Pancreas (tissue), 10 donors: ENCODE results near the gene UCKL1. TPM values are rescaled to one million over a fixed set of nuclear protein-coding genes. Genes with fewer than 3 reads are reported as not detected.

Experiments used
- ATAC-seq, 4 donors: fragments of 200-7000 bp; cut with Tn5 transposase; one replicate each; pipeline versions ENCODE4 v1.8.0 to v1.9.1; 2020; ENCODE audit warnings: mild to moderate bottlenecking in 4 of 4, moderate library complexity in 4 of 4
- DNase-seq, 6 donors: peaks; one replicate each; pipeline ENCODE4 v3.0.0-alpha.2; 2020
- FAIRE-seq: peaks from 2 replicates; lab custom pipeline; 2012; peaks lifted over from hg19 to GRCh38; lab: Jason Lieb, UNC
- H3K27ac ChIP-seq, 4 donors: fragments of 200-600 bp; sonication (generic); 1 replicate in 3 of 4; 2 replicates in 1 of 4; pipeline versions ENCODE4 v1.5.0 to v1.8.0; 2020
- H3K27me3 ChIP-seq, 4 donors: fragments of 200-600 bp; one replicate each; pipeline ENCODE4 v1.8.0; 2021
- H3K36me3 ChIP-seq, 3 donors: fragments of 200-600 bp; sonication (generic) in 1 of 3; one replicate each; pipeline versions ENCODE4 v1.5.0 to v1.8.0; 2020 to 2021
- H3K4me1 ChIP-seq, 3 donors: fragments of 200-600 bp; one replicate each; pipeline ENCODE4 v1.8.0; 2021
- H3K4me3 ChIP-seq, 4 donors: fragments of 200-600 bp; sonication (generic) in 2 of 4; one replicate each; pipeline versions ENCODE4 v1.5.0 to v1.8.0; 2020 to 2021
- H3K9me3 ChIP-seq, 4 donors: fragments of 200-600 bp; one replicate each; pipeline ENCODE4 v1.8.0; 2021
- WGBS, 2 donors: extraction: QIAGEN DNeasy Blood & Tissue Kit; methylation state at CpG; one replicate each; pipeline ENCODE4 v1.1.7; 2013; 5-methylcytosine and 5-hydroxymethylcytosine counted together
- intact Hi-C, 3 donors: fragments of 100-400 bp; cut with DNase I; formaldehyde crosslinking; loops; one replicate each; pipeline versions ENCODE4 v1.11.1 to v1.14.2; 2022
- polyA plus RNA-seq, 2 donors: library from polyadenylated mRNA; stranded (reverse); fragments of 200-250 nt; gene quantifications; one replicate each; pipeline ENCODE4 v1.2.3, GENCODE V29; 2013
- total RNA-seq, 6 donors: library from RNA; stranded (reverse); fragmentation: NEBNext Ultra II Directional in 4 of 6; extraction: Animal tissue kit (Norgen Biotek cat#: 25700) in 4 of 6; gene quantifications; one replicate each; pipeline versions ENCODE4 v1.2.1 to v1.2.4, GENCODE V29; 2021 to 2023
- TF ChIP-seq, protein P1 (sequence below), 4 donors: fragments of 200-600 bp; sonication (generic) in 3 of 4; IDR thresholded peaks; one replicate each; pipeline versions ENCODE4 v1.5.0 to v1.8.0; 2021; ENCODE audit warnings: antibody characterized with exemption in 4 of 4
- donor health status: healthy with polysubstance abuse.
- donor health status: DM: no; HTN: no; CAD: no; lungs with moderate emphysema.
- donor health status: DM: no; HTN: no; CAD: no.
- donor health status: control.
- donor health status: control.
- donor health status: Bipolar disorder and iron deficiency.
- donor health status: DM: yes; HTN: yes; CAD: no.
- donor health status: DM: no; HTN: no; CAD: no.
- donor health status: DM: no; HTN: no; CAD: no.
- donor health status: DM: yes; HTN: yes; CAD: no.

Gene UCKL1
- total and polyA plus RNA-seq, 8 donors: 13.9 to 84.7 (median 18.1) TPM

GRCh38 chr20:63959699-63960075 lies 3.5 kb upstream of the UCKL1 start:
- Histone ChIP-seq H3K27ac (no peak overlapping the region), H3K27me3 (no peaks in the 10 kb centered on the region), H3K4me3 (no peak overlapping the region), H3K36me3 (peaks cover 0 to 36% (median 11%) of the 10 kb centered on the region in 3 donors), H3K9me3 (no peaks in the 10 kb centered on the region), H3K4me1 (peaks cover 0 to 9% (median 2%) of the 10 kb centered on the region in 3 donors)
- TF ChIP-seq, protein P1, sequence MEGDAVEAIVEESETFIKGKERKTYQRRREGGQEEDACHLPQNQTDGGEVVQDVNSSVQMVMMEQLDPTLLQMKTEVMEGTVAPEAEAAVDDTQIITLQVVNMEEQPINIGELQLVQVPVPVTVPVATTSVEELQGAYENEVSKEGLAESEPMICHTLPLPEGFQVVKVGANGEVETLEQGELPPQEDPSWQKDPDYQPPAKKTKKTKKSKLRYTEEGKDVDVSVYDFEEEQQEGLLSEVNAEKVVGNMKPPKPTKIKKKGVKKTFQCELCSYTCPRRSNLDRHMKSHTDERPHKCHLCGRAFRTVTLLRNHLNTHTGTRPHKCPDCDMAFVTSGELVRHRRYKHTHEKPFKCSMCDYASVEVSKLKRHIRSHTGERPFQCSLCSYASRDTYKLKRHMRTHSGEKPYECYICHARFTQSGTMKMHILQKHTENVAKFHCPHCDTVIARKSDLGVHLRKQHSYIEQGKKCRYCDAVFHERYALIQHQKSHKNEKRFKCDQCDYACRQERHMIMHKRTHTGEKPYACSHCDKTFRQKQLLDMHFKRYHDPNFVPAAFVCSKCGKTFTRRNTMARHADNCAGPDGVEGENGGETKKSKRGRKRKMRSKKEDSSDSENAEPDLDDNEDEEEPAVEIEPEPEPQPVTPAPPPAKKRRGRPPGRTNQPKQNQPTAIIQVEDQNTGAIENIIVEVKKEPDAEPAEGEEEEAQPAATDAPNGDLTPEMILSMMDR (IDR thresholded peaks at IDR 0.05): no peak
- intact Hi-C loops: loop anchor here in 1 of 3 donors (10.0 kb wide), 1 partner anchor 415 kb away; the partner anchor contains the start of gene SRMS
- FAIRE-seq: no peak
- DNase-seq: peak in 2 of 6 donors; percentile 39 to 71
- no peak for ATAC-seq
- 94 to 99% methylated on average over 17 of the region's 17 CpGs for WGBS, 2 donors

DNA sequence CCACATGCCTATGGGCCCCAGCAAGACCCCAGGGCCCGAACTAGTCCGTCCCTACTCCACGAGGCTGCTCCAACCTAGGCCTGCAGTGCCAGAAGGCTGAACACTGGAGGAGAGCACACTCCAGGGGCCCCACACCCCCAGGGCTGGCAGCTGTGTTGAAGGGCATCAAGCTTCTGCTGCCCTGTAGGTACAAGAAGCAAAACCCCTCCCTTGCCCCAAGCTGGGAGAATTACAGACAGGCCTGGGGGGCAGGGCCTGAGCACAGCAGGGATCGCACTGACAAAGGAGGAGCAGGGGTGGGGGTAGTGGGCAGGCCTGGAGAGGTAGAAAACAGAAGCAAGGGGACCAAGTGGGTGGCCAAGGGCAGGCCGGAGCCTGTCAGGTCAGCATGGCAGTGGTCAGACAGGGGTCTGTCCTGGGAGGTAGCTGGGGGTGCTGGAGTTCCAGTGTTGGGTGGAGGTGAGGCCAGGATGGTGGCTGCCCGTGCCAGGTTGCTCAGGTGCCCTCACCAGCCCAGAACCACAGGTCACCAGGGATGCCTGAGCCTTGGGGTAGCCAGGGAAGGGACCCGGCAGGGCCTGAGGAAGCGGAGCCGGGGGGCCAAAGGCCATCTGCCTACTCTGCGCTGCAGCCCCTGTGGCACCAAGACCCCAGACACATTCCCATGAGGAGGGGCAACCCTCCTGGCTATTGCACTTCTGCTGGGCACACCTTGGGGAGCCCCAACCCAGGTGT lies 2.9 kb upstream of the UCKL1 start:
- Histone ChIP-seq H3K36me3 (peaks cover 0 to 34% (median 11%) of the 10 kb centered on the region in 3 donors), H3K4me3 (no peak overlapping the region), H3K9me3 (no peaks in the 10 kb centered on the region), H3K27me3 (no peaks in the 10 kb centered on the region), H3K27ac (no peak overlapping the region), H3K4me1 (peaks cover 0 to 14% (median 8%) of the 10 kb centered on the region in 3 donors)
- intact Hi-C loops: no loop called here
- WGBS, 2 donors: 91 to 97% methylated on average over 10 of the region's 10 CpGs
- no peak for ATAC-seq
- DNase-seq: peak in 3 of 6 donors; percentile 12 to 78 (median 45)
- no peak for FAIRE-seq
- TF ChIP-seq, protein P1 (IDR thresholded peaks at IDR 0.05): no peak

- H3K27me3 ChIP-seq: no peaks in the 10 kb centered on the region
- peaks cover 0 to 17% (median 9%) of the 10 kb centered on the region in 3 donors for H3K4me1 ChIP-seq
- no peak overlapping the region for H3K4me3 ChIP-seq
- no peaks in the 10 kb centered on the region for H3K9me3 ChIP-seq
- FAIRE-seq: no peak
- ATAC-seq: no peak
- 61 to 71% methylated on average over 4 of the region's 4 CpGs for WGBS, 2 donors
- peaks cover 0 to 27% (median 8%) of the 10 kb centered on the region in 3 donors for H3K36me3 ChIP-seq
- TF ChIP-seq, protein P1 (IDR thresholded peaks at IDR 0.05): no peak
- H3K27ac ChIP-seq: no peak overlapping the region
- intact Hi-C loops: no loop called here
- peak in 2 of 6 donors; percentile 49 to 57 for DNase-seq
Measured at GRCh38 chr20:63958471-63958870, 2.3 kb upstream of the UCKL1 start.

- H3K4me3 ChIP-seq: no peak overlapping the region
- no peaks in the 10 kb centered on the region for H3K9me3 ChIP-seq
- intact Hi-C loops: no loop called here
- H3K27ac ChIP-seq: peak overlapping the region in 3 of 4 donors; percentile 42 to 50 (median 47)
- no peak for FAIRE-seq
- TF ChIP-seq, protein P1 (IDR thresholded peaks at IDR 0.05): no peak
- WGBS, 2 donors: 61 to 63% methylated on average over 13 of the region's 13 CpGs
- ATAC-seq: peak in 1 of 4 donors; percentile 1
- peak in 3 of 6 donors; percentile 63 to 84 (median 67) for DNase-seq
- no peaks in the 10 kb centered on the region for H3K27me3 ChIP-seq
- H3K36me3 ChIP-seq: peaks cover 0 to 22% (median 8%) of the 10 kb centered on the region in 3 donors
- peaks cover 0 to 17% (median 9%) of the 10 kb centered on the region in 3 donors for H3K4me1 ChIP-seq
Measured at GRCh38 chr20:63957690-63958441, 1.6 kb upstream of the UCKL1 start.
